Neural crest cell (in vitro differentiated cells): Measurements from ENCODE around the gene TENT4B. TPM values are rescaled to one million over a fixed set of nuclear protein-coding genes. Genes with fewer than 3 reads are reported as not detected.
"Not testable (repeated sequence)": the region's sequence is repeated elsewhere in the genome, so short reads cannot be mapped to it uniquely, and the experiment has no call there.

ENCODE experiments used
- DNase-seq: peaks from one replicate; pipeline ENCODE4 v3.0.0; 2021; ENCODE audit warnings: low read depth, mixed read lengths, low spot score
- H3K27ac Mint-ChIP-seq: one replicate; pipeline ENCODE4 v1.8.0; 2021; ENCODE audit warnings: mild to moderate bottlenecking, mixed read lengths; ENCODE audit not compliant: unreplicated experiment
- H3K27me3 Mint-ChIP-seq: 2 replicates; pipeline ENCODE4 v1.8.0; 2021; ENCODE audit warnings: low read depth, mild to moderate bottlenecking, mixed read lengths
- H3K36me3 Mint-ChIP-seq: 2 replicates; pipeline ENCODE4 v1.8.0; 2021; ENCODE audit warnings: low read depth, mild to moderate bottlenecking, mixed read lengths
- H3K4me1 Mint-ChIP-seq: 2 replicates; pipeline ENCODE4 v1.8.0; 2021; ENCODE audit warnings: mixed read lengths
- H3K4me3 Mint-ChIP-seq: one replicate; pipeline ENCODE4 v1.8.0; 2021; ENCODE audit warnings: mild to moderate bottlenecking, mixed read lengths
- H3K9me3 Mint-ChIP-seq: 2 replicates; pipeline ENCODE4 v1.8.0; 2021; ENCODE audit warnings: mixed read lengths
- total RNA-seq: library from RNA; stranded (reverse); gene quantifications from 2 replicates; pipeline ENCODE4 v1.2.1, GENCODE V29; 2021
- TF ChIP-seq, protein P1 (sequence below): fragments of 200-600 bp; sonication (generic); conservative IDR thresholded peaks from 2 replicates; pipeline ENCODE4 v1.5.0; 2021; ENCODE audit warnings: antibody characterized with exemption, mild to moderate bottlenecking

TENT4B gene
- total RNA-seq, 1 donor from 2014 or later, result 12.5 TPM

- no peaks in the 10 kb centered on the region for H3K9me3 Mint-ChIP-seq
- peaks cover 6% of the 10 kb centered on the region for H3K27me3 Mint-ChIP-seq
- H3K36me3 Mint-ChIP-seq, result no peaks in the 10 kb centered on the region
- H3K4me3 Mint-ChIP-seq, result no peak overlapping the region
- TF ChIP-seq, protein P1, sequence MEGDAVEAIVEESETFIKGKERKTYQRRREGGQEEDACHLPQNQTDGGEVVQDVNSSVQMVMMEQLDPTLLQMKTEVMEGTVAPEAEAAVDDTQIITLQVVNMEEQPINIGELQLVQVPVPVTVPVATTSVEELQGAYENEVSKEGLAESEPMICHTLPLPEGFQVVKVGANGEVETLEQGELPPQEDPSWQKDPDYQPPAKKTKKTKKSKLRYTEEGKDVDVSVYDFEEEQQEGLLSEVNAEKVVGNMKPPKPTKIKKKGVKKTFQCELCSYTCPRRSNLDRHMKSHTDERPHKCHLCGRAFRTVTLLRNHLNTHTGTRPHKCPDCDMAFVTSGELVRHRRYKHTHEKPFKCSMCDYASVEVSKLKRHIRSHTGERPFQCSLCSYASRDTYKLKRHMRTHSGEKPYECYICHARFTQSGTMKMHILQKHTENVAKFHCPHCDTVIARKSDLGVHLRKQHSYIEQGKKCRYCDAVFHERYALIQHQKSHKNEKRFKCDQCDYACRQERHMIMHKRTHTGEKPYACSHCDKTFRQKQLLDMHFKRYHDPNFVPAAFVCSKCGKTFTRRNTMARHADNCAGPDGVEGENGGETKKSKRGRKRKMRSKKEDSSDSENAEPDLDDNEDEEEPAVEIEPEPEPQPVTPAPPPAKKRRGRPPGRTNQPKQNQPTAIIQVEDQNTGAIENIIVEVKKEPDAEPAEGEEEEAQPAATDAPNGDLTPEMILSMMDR, result no peak
- no peak overlapping the region for H3K27ac Mint-ChIP-seq
- DNase-seq, result no peak
- H3K4me1 Mint-ChIP-seq, result peaks cover 8% of the 10 kb centered on the region
Measured at GRCh38 chr16:50121721-50122445, 31.2 kb upstream of the TENT4B start.

DNA sequence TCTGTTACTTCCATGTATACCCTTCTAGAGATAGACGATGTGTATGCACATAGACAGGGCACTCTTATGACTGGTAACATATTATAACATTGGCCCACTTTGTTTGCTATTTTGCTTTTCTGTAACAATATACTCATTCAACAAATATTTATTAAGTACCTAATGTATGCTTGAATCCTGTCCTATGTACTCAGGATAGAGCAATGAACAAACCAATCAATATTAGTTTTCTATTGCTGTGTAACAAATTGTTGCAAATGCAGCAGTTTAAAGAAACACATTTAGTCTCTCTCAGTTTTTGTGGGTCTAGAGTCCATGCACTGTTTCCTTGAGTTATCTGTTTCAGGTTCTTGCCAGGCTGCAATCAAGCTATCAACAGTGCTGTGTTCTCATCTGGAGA, 29.7 kb upstream of the TENT4B start:
- Mint-ChIP-seq H3K27ac (no peak overlapping the region), H3K9me3 (no peaks in the 10 kb centered on the region), H3K4me3 (no peak overlapping the region), H3K4me1 (peaks cover 8% of the 10 kb centered on the region), H3K36me3 (no peaks in the 10 kb centered on the region), H3K27me3 (peaks cover 6% of the 10 kb centered on the region)
- DNase-seq, result no peak
- TF ChIP-seq, protein P1, result no peak

DNA sequence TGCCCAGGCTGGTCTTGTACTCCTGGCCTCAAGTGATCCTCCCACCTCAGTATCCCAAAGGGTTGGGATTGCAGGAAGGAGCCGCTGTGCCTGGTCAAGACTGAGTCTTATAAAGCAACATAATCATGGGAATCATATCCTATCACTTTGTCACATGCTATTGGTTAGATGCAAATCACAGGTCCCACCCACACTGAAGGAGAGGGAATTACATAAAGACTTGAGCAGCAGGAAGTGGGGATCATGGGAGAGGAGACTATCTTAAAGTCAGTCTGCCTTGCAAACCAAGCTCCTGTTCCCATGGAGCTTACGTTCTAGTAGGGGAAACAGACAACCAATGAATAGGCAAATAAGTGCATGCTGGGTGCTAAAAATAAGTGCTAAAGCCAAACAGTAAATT, 28.3 kb upstream of the TENT4B start:
- Mint-ChIP-seq H3K4me1 (peaks cover 8% of the 10 kb centered on the region), H3K27me3 (no peaks in the 10 kb centered on the region), H3K36me3 (no peaks in the 10 kb centered on the region), H3K4me3 (no peak overlapping the region), H3K9me3 (no peaks in the 10 kb centered on the region), H3K27ac (no peak overlapping the region)
- no peak for DNase-seq
- TF ChIP-seq, protein P1, result no peak

DNA sequence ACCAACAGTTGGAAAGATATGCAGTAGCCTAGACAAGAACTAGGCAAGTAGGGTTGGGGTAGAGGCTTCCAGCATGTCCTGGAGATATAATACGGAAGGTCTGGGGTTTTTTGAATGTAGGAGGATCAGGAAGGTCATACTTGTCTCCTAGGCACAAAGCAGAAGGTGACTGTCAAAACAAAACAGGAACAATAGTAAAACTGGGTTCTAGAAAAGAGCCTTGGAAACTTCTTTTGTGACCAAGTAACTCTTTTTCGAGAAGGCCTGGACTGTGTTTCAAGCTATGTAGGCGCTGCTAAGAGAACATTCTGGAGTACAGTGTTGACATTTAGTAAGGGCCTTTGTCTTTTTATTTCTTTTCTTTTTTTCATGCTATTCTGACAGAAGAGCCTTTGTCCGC, 26.9 kb upstream of the TENT4B start:
- TF ChIP-seq, protein P1, result no peak
- Mint-ChIP-seq H3K4me3 (no peak overlapping the region), H3K27ac (peak overlapping the region; percentile 79), H3K4me1 (peaks cover 8% of the 10 kb centered on the region), H3K36me3 (no peaks in the 10 kb centered on the region), H3K27me3 (no peaks in the 10 kb centered on the region), H3K9me3 (no peaks in the 10 kb centered on the region)
- no peak for DNase-seq

- H3K27ac Mint-ChIP-seq, H3K4me1 Mint-ChIP-seq, H3K36me3 Mint-ChIP-seq, H3K27me3 Mint-ChIP-seq, H3K4me3 Mint-ChIP-seq, DNase-seq, H3K9me3 Mint-ChIP-seq: not testable (repeated sequence)
Measured at GRCh38 chr16:50132571-50132970, 20.5 kb upstream of the TENT4B start.

DNA sequence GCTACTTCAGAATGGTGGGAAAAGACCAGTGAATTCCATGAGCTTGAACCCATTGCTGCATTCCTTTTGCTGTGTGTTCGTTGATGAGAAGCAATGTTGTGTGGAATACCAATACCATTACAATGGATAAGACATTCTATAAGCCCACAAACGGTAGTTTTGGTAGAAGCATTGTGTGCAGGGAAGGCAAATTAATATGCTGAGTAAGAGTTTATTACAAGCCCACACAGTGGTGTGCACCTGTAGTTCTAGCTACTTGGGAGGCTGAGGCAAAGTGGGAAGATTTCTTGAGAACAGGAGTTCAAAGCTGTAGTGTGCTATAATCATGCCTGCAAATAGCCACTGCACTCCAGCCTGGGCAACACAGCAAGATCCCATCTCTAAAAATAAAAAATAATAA, 19.9 kb upstream of the TENT4B start:
- Mint-ChIP-seq H3K9me3 (no peaks in the 10 kb centered on the region), H3K36me3 (no peaks in the 10 kb centered on the region), H3K4me1 (no peaks in the 10 kb centered on the region), H3K4me3 (no peak overlapping the region), H3K27me3 (no peaks in the 10 kb centered on the region), H3K27ac (no peak overlapping the region)
- no peak for DNase-seq
- TF ChIP-seq, protein P1, result no peak
